WI38 (cell line): ENCODE measurements around the gene ALX1.

Source experiments
- H3K4me3 ChIP-seq: 2 replicates; pipeline ENCODE4 v1.5.1; 2011; ENCODE audit warnings: low read depth, mild to moderate bottlenecking, control low read depth, low read length
- TF ChIP-seq, protein P1 (sequence below): IDR thresholded peaks from 2 replicates; pipeline ENCODE4 v1.5.1; 2012; ENCODE audit warnings: low read depth, mild to moderate bottlenecking, control low read depth, low read length

ALX1 gene

GRCh38 chr12:85278598-85279448, 1.2 kb upstream of the ALX1 start:
- TF ChIP-seq, protein P1, sequence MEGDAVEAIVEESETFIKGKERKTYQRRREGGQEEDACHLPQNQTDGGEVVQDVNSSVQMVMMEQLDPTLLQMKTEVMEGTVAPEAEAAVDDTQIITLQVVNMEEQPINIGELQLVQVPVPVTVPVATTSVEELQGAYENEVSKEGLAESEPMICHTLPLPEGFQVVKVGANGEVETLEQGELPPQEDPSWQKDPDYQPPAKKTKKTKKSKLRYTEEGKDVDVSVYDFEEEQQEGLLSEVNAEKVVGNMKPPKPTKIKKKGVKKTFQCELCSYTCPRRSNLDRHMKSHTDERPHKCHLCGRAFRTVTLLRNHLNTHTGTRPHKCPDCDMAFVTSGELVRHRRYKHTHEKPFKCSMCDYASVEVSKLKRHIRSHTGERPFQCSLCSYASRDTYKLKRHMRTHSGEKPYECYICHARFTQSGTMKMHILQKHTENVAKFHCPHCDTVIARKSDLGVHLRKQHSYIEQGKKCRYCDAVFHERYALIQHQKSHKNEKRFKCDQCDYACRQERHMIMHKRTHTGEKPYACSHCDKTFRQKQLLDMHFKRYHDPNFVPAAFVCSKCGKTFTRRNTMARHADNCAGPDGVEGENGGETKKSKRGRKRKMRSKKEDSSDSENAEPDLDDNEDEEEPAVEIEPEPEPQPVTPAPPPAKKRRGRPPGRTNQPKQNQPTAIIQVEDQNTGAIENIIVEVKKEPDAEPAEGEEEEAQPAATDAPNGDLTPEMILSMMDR, result no peak
- no peak overlapping the region for H3K4me3 ChIP-seq

DNA sequence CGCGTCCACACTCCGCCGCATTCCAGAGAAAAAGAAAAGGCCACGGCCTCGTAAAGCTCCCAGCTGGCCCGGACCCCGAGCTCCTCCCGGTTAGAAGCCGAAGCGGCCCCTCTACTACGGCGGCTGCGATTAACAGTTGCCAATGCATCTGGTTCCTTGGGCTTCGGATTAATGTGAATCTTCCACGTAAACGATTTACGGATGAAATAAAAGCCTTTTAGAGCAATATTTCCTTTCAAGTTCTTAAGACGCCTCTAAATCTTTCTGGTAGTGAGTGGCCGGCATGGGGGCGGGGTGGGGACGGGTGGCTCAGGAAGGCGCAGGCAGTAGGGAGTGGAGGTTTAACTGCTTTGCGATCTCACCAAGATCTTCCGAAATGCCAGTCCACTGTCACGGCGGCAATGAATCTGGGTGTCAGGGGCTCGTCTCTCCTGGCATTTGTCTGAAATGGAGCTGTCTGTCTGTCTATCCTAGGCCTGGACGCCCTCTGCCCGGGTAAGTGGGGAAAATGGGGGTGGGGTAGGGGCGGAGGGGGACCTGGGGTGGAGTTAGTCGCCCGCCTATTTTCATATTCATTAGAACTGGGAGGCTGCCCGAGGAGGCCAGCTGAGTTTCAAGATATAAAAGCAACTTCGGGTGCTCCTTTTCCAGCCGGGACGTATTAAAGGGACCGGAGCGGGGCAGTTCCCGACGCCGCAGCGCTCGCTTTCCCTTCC, 413 bp upstream of the ALX1 start:
- H3K4me3 ChIP-seq, result peak overlapping the region; percentile 17; the same call in 1 of the 2 replicates

GRCh38 chr12:85280984-85281630, 1.1 kb downstream of the ALX1 start:
- TF ChIP-seq, protein P1, result no peak
- no peak overlapping the region for H3K4me3 ChIP-seq

More for the DNA sequence above, 413 bp upstream of the ALX1 start:
- TF ChIP-seq, protein P1, result no peak

DNA sequence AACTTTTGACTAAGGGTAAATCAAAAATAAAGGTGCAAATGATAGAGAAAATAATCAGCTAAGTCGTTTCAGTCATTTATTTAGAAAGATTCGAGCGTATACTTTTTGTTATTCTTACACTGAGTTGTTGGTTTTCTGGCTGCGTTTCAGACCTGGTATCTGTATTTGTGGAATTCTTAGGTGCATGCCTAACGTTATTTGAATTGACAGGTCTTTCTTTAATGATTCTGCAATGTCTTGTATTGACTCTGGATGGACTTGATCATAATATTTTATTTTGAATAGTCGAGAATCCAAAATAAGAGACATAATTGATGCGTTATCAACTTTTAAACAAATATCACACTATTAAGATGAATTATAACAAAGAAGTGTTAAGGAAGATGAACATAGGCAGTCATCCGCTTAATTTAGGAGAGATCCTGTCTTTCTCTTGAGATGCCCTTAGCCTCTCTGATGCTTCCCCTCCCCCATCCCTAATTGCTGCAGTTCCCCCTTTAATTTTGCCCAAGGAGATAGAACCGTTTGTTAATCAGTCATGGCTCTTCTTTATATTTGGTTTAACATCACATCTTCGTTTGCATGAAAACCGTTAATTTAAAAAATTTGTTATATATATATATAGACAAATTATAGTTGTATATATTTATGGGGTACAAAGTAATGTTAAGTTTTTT, 1.8 kb downstream of the ALX1 start:
- TF ChIP-seq, protein P1, result no peak
- H3K4me3 ChIP-seq, result no peak overlapping the region

DNA sequence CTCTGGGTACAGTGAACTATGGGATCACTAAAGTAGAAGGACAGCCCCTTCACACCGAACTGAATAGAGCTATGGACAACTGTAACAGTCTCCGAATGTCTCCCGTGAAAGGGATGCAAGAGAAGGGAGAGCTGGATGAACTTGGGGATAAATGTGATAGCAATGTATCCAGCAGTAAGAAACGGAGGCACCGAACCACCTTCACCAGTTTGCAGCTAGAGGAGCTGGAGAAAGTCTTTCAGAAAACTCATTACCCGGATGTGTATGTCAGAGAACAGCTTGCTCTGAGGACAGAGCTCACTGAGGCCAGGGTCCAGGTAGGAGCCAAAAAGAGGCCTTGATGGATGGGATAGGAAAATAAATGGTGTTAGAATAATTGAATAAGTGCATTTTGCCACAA, 3.5 kb downstream of the ALX1 start:
- TF ChIP-seq, protein P1, result no peak
- no peak overlapping the region for H3K4me3 ChIP-seq

- no peak overlapping the region for H3K4me3 ChIP-seq
- TF ChIP-seq, protein P1, result no peak
Observed at GRCh38 chr12:85296362-85296761, 16.3 kb downstream of the ALX1 start.
